Ishikawa (cell line): ENCODE results near the gene GATB.

ENCODE experiments used
- CEBPB ChIP-seq: IDR thresholded peaks from 2 replicates; pipeline ENCODE4 v1.6.1; 2012
- CREB1 ChIP-seq: IDR thresholded peaks from 2 replicates; pipeline ENCODE4 v1.6.1; 2012; ENCODE audit warnings: low read depth
- EGR1 ChIP-seq: IDR thresholded peaks from 2 replicates; pipeline ENCODE4 v1.6.1; 2012
- EP300 ChIP-seq: IDR thresholded peaks from 2 replicates; pipeline ENCODE4 v1.6.1; 2012; ENCODE audit warnings: borderline replicate concordance
- FOXM1 ChIP-seq: IDR thresholded peaks from 2 replicates; pipeline ENCODE4 v1.6.1; 2012; ENCODE audit warnings: low read depth, borderline replicate concordance
- NFIC ChIP-seq: IDR thresholded peaks from 2 replicates; pipeline ENCODE4 v1.6.1; 2012
- RAD21 ChIP-seq: IDR thresholded peaks from 2 replicates; pipeline ENCODE4 v1.6.1; 2012; ENCODE audit warnings: low read depth
- TAF1 ChIP-seq: IDR thresholded peaks from 2 replicates; pipeline ENCODE4 v1.6.1; 2012; ENCODE audit warnings: low read depth, mild to moderate bottlenecking
- TCF12 ChIP-seq: IDR thresholded peaks from 2 replicates; pipeline ENCODE4 v1.6.1; 2012; ENCODE audit warnings: low read depth
- TEAD4 ChIP-seq: IDR thresholded peaks from 2 replicates; pipeline ENCODE4 v1.6.1; 2012
- YY1 ChIP-seq: IDR thresholded peaks from 2 replicates; pipeline ENCODE4 v1.6.1; 2012; ENCODE audit warnings: low read depth
- ZBTB7A ChIP-seq: IDR thresholded peaks from 2 replicates; pipeline ENCODE4 v1.6.1; 2012; ENCODE audit warnings: low read depth
- TF ChIP-seq, protein P1 (sequence below): IDR thresholded peaks from 2 replicates; pipeline ENCODE4 v1.6.1; 2012; ENCODE audit warnings: low read depth, mild to moderate bottlenecking
- TF ChIP-seq, protein P2 (sequence below): IDR thresholded peaks from 2 replicates; pipeline ENCODE4 v1.6.1; 2012
- TF ChIP-seq, protein P3 (sequence below): IDR thresholded peaks from 2 replicates; pipeline ENCODE4 v1.6.1; 2012

The GATB gene

DNA sequence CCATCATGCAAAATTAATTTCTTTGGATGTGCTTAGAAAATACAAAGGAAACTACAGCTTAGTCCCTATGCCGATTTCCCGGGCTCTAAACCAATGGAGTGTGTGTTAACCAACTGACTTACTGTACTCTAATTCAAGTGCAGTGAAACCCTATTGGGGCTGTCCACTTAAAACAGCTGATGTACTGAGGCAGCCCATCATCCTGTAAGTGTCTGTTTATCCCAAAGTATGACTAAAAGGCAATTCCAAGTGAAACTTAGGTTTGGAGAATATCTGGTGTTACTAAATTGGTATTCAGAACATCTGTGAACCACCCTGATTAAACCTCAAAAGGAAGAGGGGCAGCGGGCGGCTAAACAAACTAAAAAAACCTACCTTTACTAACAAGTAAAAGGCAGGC is 79.7 kb downstream of the GATB start:
- TF ChIP-seq CREB1 (no peak), NFIC (no peak), RAD21 (no peak), YY1 (no peak), TCF12 (no peak), FOXM1 (no peak), CEBPB (no peak), TAF1 (no peak), TEAD4 (no peak), EGR1 (no peak), EP300 (no peak), ZBTB7A (no peak)
- TF ChIP-seq, protein P1, sequence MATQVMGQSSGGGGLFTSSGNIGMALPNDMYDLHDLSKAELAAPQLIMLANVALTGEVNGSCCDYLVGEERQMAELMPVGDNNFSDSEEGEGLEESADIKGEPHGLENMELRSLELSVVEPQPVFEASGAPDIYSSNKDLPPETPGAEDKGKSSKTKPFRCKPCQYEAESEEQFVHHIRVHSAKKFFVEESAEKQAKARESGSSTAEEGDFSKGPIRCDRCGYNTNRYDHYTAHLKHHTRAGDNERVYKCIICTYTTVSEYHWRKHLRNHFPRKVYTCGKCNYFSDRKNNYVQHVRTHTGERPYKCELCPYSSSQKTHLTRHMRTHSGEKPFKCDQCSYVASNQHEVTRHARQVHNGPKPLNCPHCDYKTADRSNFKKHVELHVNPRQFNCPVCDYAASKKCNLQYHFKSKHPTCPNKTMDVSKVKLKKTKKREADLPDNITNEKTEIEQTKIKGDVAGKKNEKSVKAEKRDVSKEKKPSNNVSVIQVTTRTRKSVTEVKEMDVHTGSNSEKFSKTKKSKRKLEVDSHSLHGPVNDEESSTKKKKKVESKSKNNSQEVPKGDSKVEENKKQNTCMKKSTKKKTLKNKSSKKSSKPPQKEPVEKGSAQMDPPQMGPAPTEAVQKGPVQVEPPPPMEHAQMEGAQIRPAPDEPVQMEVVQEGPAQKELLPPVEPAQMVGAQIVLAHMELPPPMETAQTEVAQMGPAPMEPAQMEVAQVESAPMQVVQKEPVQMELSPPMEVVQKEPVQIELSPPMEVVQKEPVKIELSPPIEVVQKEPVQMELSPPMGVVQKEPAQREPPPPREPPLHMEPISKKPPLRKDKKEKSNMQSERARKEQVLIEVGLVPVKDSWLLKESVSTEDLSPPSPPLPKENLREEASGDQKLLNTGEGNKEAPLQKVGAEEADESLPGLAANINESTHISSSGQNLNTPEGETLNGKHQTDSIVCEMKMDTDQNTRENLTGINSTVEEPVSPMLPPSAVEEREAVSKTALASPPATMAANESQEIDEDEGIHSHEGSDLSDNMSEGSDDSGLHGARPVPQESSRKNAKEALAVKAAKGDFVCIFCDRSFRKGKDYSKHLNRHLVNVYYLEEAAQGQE, result no peak
- TF ChIP-seq, protein P2, sequence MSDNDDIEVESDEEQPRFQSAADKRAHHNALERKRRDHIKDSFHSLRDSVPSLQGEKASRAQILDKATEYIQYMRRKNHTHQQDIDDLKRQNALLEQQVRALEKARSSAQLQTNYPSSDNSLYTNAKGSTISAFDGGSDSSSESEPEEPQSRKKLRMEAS, result no peak
- TF ChIP-seq, protein P3, sequence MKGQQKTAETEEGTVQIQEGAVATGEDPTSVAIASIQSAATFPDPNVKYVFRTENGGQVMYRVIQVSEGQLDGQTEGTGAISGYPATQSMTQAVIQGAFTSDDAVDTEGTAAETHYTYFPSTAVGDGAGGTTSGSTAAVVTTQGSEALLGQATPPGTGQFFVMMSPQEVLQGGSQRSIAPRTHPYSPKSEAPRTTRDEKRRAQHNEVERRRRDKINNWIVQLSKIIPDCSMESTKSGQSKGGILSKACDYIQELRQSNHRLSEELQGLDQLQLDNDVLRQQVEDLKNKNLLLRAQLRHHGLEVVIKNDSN, result no peak

DNA sequence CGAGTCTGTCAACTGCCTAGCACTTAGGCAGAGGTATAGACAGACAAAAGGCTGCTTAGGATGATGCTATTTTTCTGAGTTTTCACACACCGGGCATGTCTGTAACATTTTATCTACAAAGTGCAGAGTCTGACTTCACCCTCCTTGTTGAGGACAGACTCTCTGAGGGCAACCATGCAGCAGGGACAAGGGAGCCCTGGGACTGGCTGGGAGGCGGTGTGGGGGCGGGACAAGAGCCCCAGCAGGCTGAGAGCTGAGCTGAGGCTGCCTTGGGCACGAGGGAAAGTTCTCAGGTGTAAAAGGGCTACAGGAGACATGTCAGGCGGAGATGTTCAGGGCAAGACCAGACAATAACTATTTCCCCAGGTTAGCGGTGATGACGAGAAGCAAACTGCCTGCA is 81.6 kb downstream of the GATB start:
- TF ChIP-seq EGR1 (no peak), CEBPB (no peak), ZBTB7A (no peak), TAF1 (no peak), RAD21 (no peak), YY1 (no peak), CREB1 (no peak), TEAD4 (no peak), EP300 (no peak), TCF12 (no peak), NFIC (no peak), FOXM1 (no peak)
- TF ChIP-seq, protein P3, result no peak
- TF ChIP-seq, protein P2, result no peak
- TF ChIP-seq, protein P1, result no peak

DNA sequence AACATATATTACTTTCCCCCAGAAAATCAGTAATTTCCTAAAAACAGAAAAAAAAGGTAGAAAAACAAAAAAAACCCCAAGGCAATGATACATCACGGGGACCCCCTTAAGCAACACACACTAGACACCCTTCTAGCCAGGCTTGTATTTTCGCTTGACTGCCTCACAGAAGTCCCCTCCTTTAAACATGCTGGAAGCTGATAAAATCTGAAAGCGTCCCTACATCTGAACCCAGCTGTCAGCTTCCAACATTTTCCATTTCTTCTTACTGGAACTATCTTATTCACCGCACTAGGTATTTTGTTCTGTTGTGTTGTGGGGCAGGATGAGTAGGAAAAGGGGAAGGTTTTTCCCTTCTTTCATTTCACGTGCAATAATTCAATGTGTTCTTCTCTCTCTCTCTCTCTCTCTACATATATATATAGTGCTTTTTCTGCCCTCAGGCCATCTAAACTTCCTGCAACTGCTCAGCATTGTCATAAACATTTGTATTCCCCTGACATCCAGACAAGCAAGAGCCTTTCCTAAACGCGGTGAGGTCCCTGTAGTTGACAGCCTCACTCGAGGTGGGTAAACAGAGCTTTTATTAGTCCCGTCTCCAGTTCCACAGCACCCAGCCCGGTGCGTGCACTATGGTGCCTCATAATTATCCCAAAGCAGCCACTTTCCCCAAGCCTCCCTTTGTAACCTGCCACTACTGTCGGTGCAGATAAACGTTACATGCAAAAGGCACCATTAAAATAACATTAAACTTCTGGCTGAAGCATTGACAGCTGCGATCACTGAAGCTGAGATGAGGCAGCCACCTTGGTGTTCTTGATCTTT is 82.5 kb downstream of the GATB start:
- TF ChIP-seq RAD21, result no peak

DNA sequence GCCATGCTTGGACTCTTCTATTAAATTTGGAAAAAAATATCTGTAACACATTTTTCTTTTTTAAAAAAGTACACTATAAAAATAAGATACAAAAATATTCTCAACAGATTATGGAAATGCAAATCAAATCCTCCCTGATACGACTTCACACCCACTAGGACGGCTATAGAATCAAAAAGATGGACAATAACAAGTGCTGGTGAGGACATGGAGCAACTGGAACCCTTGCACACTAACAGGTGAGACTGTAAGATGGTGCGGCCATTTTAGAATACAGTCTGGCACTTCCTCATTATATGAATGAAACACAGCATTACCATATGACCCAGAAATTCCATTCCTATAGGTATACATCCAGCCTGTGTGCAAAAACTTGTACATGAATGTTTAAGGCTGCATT is 83.6 kb downstream of the GATB start:
- TF ChIP-seq TCF12 (no peak), FOXM1 (no peak), EP300 (no peak), RAD21 (no peak), NFIC (no peak), ZBTB7A (no peak), TEAD4 (no peak), EGR1 (no peak), CEBPB (no peak), TAF1 (no peak), YY1 (no peak), CREB1 (no peak)
- TF ChIP-seq, protein P2, result no peak
- TF ChIP-seq, protein P3, result no peak
- TF ChIP-seq, protein P1, result no peak
